Breast epithelium (tissue), 3 donors: ENCODE results near the gene PLEKHO2.

Experiments
- CTCF ChIP-seq, 3 donors: fragments of 450-650 bp; IDR thresholded peaks; one replicate each; pipeline ENCODE4 v1.5.1; 2016 to 2017; ENCODE audit warnings: antibody characterized with exemption in 3 of 3, mild to moderate bottlenecking in 3 of 3, moderate library complexity in 3 of 3
- POLR2A ChIP-seq: fragments of 450-650 bp; IDR thresholded peaks from one replicate; pipeline ENCODE4 v1.6.1; 2016; ENCODE audit warnings: antibody characterized with exemption, mild to moderate bottlenecking, moderate library complexity
- POLR2AphosphoS5 ChIP-seq, 3 donors: sonication (generic); formaldehyde crosslinking; IDR thresholded peaks; one replicate each; pipeline ENCODE4 v1.6.1; 2017; ENCODE audit warnings: antibody characterized with exemption in 3 of 3

GRCh38 chr15:64847448-64847847 lies 5.7 kb downstream of the PLEKHO2 start:
- no peak for TF ChIP-seq CTCF (IDR thresholded peaks at IDR 0.05)
- TF ChIP-seq POLR2A, result no peak
- no peak for TF ChIP-seq POLR2AphosphoS5 (IDR thresholded peaks at IDR 0.05)
